ENCODE measurements around the gene TIGAR. TPM values are rescaled to one million over a fixed set of nuclear protein-coding genes. Genes with fewer than 3 reads are reported as not detected.

Gene TIGAR
- total and polyA plus RNA-seq, 2 of the 8 experiments (the other 6 are each of a cell fraction or from before 2014, with no cell fraction given) = 3.8 to 26.4 TPM

- TF ChIP-seq RAD21 (IDR thresholded peaks at IDR 0.05 in 1 of 2, conservative IDR thresholded peaks at IDR 0.05 in 1 of 2; ENCODE audit: low read depth in 2 of 2, low read length in 2 of 2) = peak; percentile 35 to 41; a peak in 3 of 4 replicates
- TF ChIP-seq CTCF (IDR thresholded peaks at IDR 0.05; ENCODE audit: control extremely low read depth in 1 of 3, insufficient read depth in 1 of 3, low read depth in 1 of 3, low read length in 3 of 3) = peak; percentile 29 to 37 (median 32); a peak in 3 of 4 replicates
- TF ChIP-seq CTBP2 (IDR thresholded peaks at IDR 0.05; ENCODE audit: borderline replicate concordance, insufficient read depth, insufficient read length, low read length) = no peak
- TF ChIP-seq TAF1 (IDR thresholded peaks at IDR 0.05; ENCODE audit: low read depth, low read length) = no peak
- Histone ChIP-seq H3K23ac (ENCODE audit: insufficient read length) (no peak overlapping the region), H3K56ac (replicated peaks; ENCODE audit: insufficient read length, low read depth, low read length) (no peak overlapping the region), H4K8ac (ENCODE audit: extremely low read depth, insufficient read depth, low read length) (no peak overlapping the region; the same call in 1 of the 2 replicates), H3K4me1 (replicated peaks in 1 of 4; ENCODE audit: control insufficient read depth in 3 of 4, insufficient read depth in 4 of 4, low read length in 3 of 4) (peaks cover 0 to 3% (median 0%) of the 10 kb centered on the region in 4 experiments; a peak in 6 of 7 replicates), H2BK15ac (ENCODE audit: low read length) (no peak overlapping the region), H3K79me1 (ENCODE audit: low read depth, low read length) (peaks cover 34% of the 10 kb centered on the region), H3K4ac (replicated peaks; ENCODE audit: insufficient read length, low read depth, low read length) (no peak overlapping the region), H2BK20ac (ENCODE audit: low read length) (no peak overlapping the region), H4K20me1 (replicated peaks in 1 of 2; ENCODE audit: control insufficient read depth in 1 of 2, insufficient read depth in 2 of 2, low read length in 2 of 2) (peaks cover 34 to 69% of the 10 kb centered on the region in 2 experiments), H2AFZ (ENCODE audit: low read length) (no peak overlapping the region), H4K91ac (replicated peaks; ENCODE audit: insufficient read length, low read length) (no peak overlapping the region), H3K79me2 (ENCODE audit: control insufficient read depth in 1 of 2, insufficient read depth in 2 of 2, low read length in 2 of 2) (peaks cover 0 to 96% of the 10 kb centered on the region in 2 experiments; a peak in 3 of 4 replicates), H4K5ac (ENCODE audit: insufficient read length, low read depth, low read length) (no peak overlapping the region), H3K9me3 (ENCODE audit: insufficient read depth in 2 of 2, low read depth in 1 of 2, low read length in 1 of 2) (no peaks in the 10 kb centered on the region), H2AK5ac (ENCODE audit: low read depth, low read length) (no peak overlapping the region), H3K27ac (ENCODE audit: low read depth, low read length) (no peak overlapping the region), H3K27me3 (replicated peaks in 1 of 4; ENCODE audit: control insufficient read depth in 3 of 4, extremely low read depth in 1 of 4, insufficient read depth in 3 of 4, low read length in 3 of 4) (no peaks in the 10 kb centered on the region), H3K9ac (replicated peaks in 1 of 4; ENCODE audit: extremely low read depth in 1 of 4, low read depth in 3 of 4, low read length in 3 of 4) (no peak overlapping the region), H3K4me2 (ENCODE audit: insufficient read depth in 1 of 2, low read depth in 2 of 2, low read length in 2 of 2) (no peak overlapping the region), H3K14ac (ENCODE audit: insufficient read length) (no peak overlapping the region), H3K4me3 (ENCODE audit: extremely low read depth in 1 of 4, insufficient read depth in 2 of 4, low read depth in 3 of 4, low read length in 4 of 4) (no peak overlapping the region), H2BK5ac (ENCODE audit: low read depth, low read length) (no peak overlapping the region), H3K36me3 (ENCODE audit: control insufficient read depth in 2 of 4, insufficient read depth in 4 of 4, low read length in 3 of 4) (peaks cover 58 to 100% (median 90%) of the 10 kb centered on the region in 4 experiments), H2BK12ac (ENCODE audit: low read depth, low read length) (no peak overlapping the region), H3K18ac (ENCODE audit: extremely low read depth, low read length) (no peak overlapping the region), H2BK120ac (replicated peaks; ENCODE audit: low read depth, low read length) (no peak overlapping the region), H3K23me2 (ENCODE audit: low read depth, low read length) (no peaks in the 10 kb centered on the region)
- peak in 1 of 2 experiments; percentile 56 for DNase-seq (ENCODE audit: low read depth in 1 of 2, low spot score in 2 of 2)
- POLR2A ChIA-PET (ENCODE audit: partially characterized antibody) = interaction anchor here (0.6 to 29.3 kb wide), 11 partner anchors 8 to 392 kb away, joined by 3 to 531 read pairs (median 4); partner anchors contain the start of gene CCND2
- no peak for FAIRE-seq
- 75% methylated on average over 12 of the region's 12 CpGs; no CpG with 5 or more reads in 1 of the 2 experiments for WGBS, 2 experiments (ENCODE audit: extremely low coverage in 1 of 2, insufficient coverage in 1 of 2, insufficient read length in 1 of 2, insufficient replicate concordance in 2 of 2, low coverage in 1 of 2, low lambda C conversion rate in 2 of 2, missing lambda C conversion rate in 1 of 2)
- CTCF ChIA-PET (ENCODE audit: partially characterized antibody) = interaction anchor here (0.6 to 3.4 kb wide), 31 partner anchors 9 to 436 kb away, joined by 3 to 20 read pairs (median 4); no protein-coding TSS in a partner anchor
Observed at GRCh38 chr12:4282892-4283511, 38.0 kb upstream of the TIGAR start.
